SU-DHL-6 (cell line): Measurements from ENCODE around the gene CAPN13.

Experiments
- H2AFZ ChIP-seq: fragments of 200-600 bp; sonication (generic); 2 replicates; pipeline ENCODE4 v1.6.1; 2014; ENCODE audit warnings: low read depth, mild to moderate bottlenecking, moderate library complexity, mixed read lengths, antibody characterized with exemption, low read length; ENCODE audit not compliant: severe bottlenecking
- H3F3A ChIP-seq: fragments of 200-600 bp; shearing (Covaris generic); 2 replicates; pipeline ENCODE4 v1.6.0; 2016; ENCODE audit warnings: antibody characterized with exemption, mild to moderate bottlenecking; ENCODE audit not compliant: insufficient read depth
- H3K27ac ChIP-seq: fragments of 200-600 bp; sonication (generic); 2 replicates; pipeline ENCODE4 v1.5.1; 2016; ENCODE audit warnings: low read depth, mild to moderate bottlenecking, low read length, moderate library complexity, mixed read lengths
- H3K27me3 ChIP-seq: fragments of 200-600 bp; sonication (generic), shearing (Covaris generic); 2 replicates; pipeline ENCODE4 v1.6.0; 2014; ENCODE audit warnings: mild to moderate bottlenecking, low read length
- H3K36me3 ChIP-seq: fragments of 200-600 bp; sonication (generic); 2 replicates; pipeline ENCODE4 v1.6.1; 2014; ENCODE audit warnings: mild to moderate bottlenecking, low read length, mixed read lengths
- H3K4me2 ChIP-seq: fragments of 300-600, 200-600 bp; shearing (Covaris generic), sonication (generic); 2 replicates; pipeline ENCODE4 v1.6.0; 2014; ENCODE audit warnings: low read length, low read depth, mild to moderate bottlenecking; ENCODE audit not compliant: poor library complexity, severe bottlenecking
- H3K4me3 ChIP-seq: fragments of 200-600 bp; sonication (generic); 2 replicates; pipeline ENCODE4 v1.5.1; 2014; ENCODE audit warnings: antibody characterized with exemption, low read length, mild to moderate bottlenecking, mixed read lengths; ENCODE audit not compliant: insufficient read depth, poor library complexity, severe bottlenecking
- H3K79me2 ChIP-seq: fragments of 200-600 bp; sonication (generic); 2 replicates; pipeline ENCODE4 v1.6.1; 2014; ENCODE audit warnings: mild to moderate bottlenecking, low read length, moderate library complexity; ENCODE audit not compliant: insufficient read depth
- H3K9ac ChIP-seq: fragments of 200-600 bp; sonication (generic); 2 replicates; pipeline ENCODE4 v1.7.0; 2014; ENCODE audit warnings: mild to moderate bottlenecking, low read length
- H3K9me2 ChIP-seq: fragments of 200-600 bp; sonication (generic); replicated peaks from 2 replicates; pipeline ENCODE4 v1.6.1; 2014; ENCODE audit warnings: low read length; ENCODE audit not compliant: insufficient read depth
- H3K9me3 ChIP-seq: fragments of 200-600 bp; sonication (generic); 2 replicates; pipeline ENCODE4 v1.6.1; 2014; ENCODE audit warnings: low read length, mixed read lengths; ENCODE audit not compliant: insufficient read depth
- H4K20me1 ChIP-seq: fragments of 200-600 bp; sonication (generic); 2 replicates; pipeline ENCODE4 v1.6.1; 2014; ENCODE audit warnings: low read depth, mild to moderate bottlenecking, antibody characterized with exemption, low read length, moderate library complexity, mixed read lengths
- EZH2phosphoT487 ChIP-seq: fragments of 200-600 bp; sonication (generic), shearing (Covaris generic); conservative IDR thresholded peaks from 2 replicates; pipeline ENCODE4 v1.6.1; 2018; ENCODE audit warnings: mild to moderate bottlenecking, antibody characterized with exemption, low read length, moderate library complexity, mixed read lengths
- TF ChIP-seq, protein P1 (sequence below): fragments of 200-600 bp; sonication (generic); IDR thresholded peaks from one replicate; pipeline ENCODE4 v1.5.1; 2017; ENCODE audit warnings: antibody characterized with exemption, mild to moderate bottlenecking, low read length, moderate library complexity; ENCODE audit not compliant: insufficient read depth, poor library complexity, severe bottlenecking

The CAPN13 gene

DNA sequence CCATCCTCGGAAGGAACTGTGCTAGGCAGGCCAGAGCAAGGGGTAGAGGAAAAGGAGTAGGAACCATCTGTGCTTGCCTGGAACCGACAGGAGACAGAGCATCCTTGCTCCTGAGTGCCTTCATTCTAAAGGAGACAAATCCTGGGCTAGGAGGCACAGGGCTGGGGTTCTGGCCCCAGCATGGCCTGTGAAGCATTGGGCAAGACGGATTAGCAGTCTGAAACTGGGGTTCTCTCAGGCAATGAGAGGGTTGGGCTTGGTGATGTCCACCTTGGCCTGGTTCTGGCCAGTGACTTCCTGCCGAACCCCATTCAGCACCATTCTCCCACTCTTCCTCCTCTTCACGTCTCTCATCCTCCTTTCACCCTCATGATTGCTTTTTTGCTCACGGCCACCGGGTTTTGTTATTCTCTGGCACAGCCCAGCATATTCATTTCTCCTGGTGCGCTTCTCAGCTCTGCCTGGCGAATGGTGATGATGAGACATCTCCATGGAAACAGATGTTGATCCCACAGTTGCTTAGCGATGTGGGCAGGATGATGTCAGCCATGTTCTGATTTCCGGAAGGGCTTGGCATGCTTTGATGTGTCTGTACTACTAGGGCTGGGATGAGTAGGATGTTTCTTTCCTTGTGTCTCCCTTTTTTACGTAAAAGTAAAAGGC is 127.7 kb downstream of the CAPN13 start:
- H3K36me3 ChIP-seq: no peaks in the 10 kb centered on the region
- H3F3A ChIP-seq: no peaks in the 10 kb centered on the region
- H3K4me3 ChIP-seq: no peak overlapping the region
- H4K20me1 ChIP-seq: no peaks in the 10 kb centered on the region
- TF ChIP-seq, protein P1, sequence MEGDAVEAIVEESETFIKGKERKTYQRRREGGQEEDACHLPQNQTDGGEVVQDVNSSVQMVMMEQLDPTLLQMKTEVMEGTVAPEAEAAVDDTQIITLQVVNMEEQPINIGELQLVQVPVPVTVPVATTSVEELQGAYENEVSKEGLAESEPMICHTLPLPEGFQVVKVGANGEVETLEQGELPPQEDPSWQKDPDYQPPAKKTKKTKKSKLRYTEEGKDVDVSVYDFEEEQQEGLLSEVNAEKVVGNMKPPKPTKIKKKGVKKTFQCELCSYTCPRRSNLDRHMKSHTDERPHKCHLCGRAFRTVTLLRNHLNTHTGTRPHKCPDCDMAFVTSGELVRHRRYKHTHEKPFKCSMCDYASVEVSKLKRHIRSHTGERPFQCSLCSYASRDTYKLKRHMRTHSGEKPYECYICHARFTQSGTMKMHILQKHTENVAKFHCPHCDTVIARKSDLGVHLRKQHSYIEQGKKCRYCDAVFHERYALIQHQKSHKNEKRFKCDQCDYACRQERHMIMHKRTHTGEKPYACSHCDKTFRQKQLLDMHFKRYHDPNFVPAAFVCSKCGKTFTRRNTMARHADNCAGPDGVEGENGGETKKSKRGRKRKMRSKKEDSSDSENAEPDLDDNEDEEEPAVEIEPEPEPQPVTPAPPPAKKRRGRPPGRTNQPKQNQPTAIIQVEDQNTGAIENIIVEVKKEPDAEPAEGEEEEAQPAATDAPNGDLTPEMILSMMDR: no peak
- TF ChIP-seq EZH2phosphoT487: no peak
- H3K9ac ChIP-seq: no peak overlapping the region
- H2AFZ ChIP-seq: no peak overlapping the region
- no peaks in the 10 kb centered on the region for H3K9me2 ChIP-seq
- H3K27ac ChIP-seq: no peak overlapping the region
- no peaks in the 10 kb centered on the region for H3K27me3 ChIP-seq
- H3K79me2 ChIP-seq: no peaks in the 10 kb centered on the region
- H3K9me3 ChIP-seq: no peaks in the 10 kb centered on the region
- no peak overlapping the region for H3K4me2 ChIP-seq

DNA sequence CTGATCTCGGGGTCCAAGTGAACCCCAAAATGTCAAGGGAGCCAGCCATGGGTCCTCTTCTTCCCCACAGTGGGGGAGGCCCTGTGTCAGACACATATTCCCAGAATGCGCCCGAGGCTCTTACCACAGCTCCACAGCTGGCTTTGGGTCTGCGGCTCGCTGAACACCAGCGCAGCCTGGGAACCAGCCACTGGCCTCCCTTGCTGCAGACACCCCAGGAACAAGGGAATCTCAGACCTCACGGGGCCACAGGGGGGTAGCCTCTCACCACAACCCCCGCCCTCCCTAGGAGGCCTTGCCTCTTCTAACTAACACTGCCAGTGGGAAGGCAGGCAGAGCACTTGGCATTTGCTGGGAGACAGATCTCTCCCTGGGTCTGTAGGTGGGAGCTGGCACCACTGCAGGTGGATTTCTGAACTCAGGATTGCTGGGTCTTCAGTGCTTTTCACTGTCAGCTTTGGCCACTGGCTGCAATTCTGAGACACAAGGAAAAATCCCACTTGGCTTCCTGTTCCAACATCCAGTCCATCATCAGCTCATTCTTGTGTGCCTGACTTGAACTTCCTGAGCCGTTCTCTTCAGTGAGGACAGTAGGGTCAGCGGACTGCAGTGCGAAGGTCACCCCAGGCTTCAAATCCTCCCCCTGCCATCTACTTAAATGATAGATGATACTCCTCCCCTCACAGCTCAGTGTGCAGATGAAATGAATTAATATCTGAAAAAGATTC is 128.7 kb downstream of the CAPN13 start:
- TF ChIP-seq EZH2phosphoT487: no peak
- TF ChIP-seq, protein P1: no peak
- Histone ChIP-seq H4K20me1 (no peaks in the 10 kb centered on the region), H2AFZ (no peak overlapping the region), H3K27ac (no peak overlapping the region), H3K4me2 (no peak overlapping the region), H3K9me3 (no peaks in the 10 kb centered on the region), H3K36me3 (no peaks in the 10 kb centered on the region), H3K79me2 (no peaks in the 10 kb centered on the region), H3K4me3 (no peak overlapping the region), H3K27me3 (no peaks in the 10 kb centered on the region), H3K9ac (no peak overlapping the region), H3K9me2 (no peaks in the 10 kb centered on the region), H3F3A (no peaks in the 10 kb centered on the region)

DNA sequence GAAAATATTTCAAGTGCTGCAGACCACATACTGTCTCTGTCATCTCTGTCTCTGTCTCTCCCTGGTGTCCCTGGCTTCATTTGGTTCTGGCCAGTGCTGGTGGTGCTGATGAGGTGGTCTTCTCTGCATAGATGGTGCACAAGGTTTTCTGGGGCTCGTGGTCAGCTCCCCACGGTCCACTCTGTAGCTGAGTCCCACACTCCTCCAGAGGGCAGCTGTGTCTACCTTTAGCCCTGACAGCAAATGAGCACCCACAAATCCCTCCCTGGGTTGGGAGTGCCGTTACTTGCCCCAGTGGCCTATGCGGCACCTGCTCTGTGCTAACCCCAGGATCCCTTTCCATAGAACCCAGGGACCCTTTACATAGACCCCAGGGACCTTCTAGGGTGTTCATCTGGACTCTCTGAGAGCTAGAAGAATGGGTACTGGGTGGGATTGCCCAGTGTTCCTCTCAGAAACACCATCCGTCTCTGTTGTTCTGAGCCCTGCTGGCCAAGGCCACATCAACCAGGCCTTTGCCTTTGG is 129.3 kb downstream of the CAPN13 start:
- H4K20me1 ChIP-seq: no peaks in the 10 kb centered on the region
- H3K9ac ChIP-seq: no peak overlapping the region
- no peak overlapping the region for H3K4me3 ChIP-seq
- no peaks in the 10 kb centered on the region for H3K36me3 ChIP-seq
- H3K4me2 ChIP-seq: no peak overlapping the region
- no peak overlapping the region for H2AFZ ChIP-seq
- H3K27ac ChIP-seq: no peak overlapping the region
- no peaks in the 10 kb centered on the region for H3K27me3 ChIP-seq
- H3F3A ChIP-seq: no peaks in the 10 kb centered on the region
- no peaks in the 10 kb centered on the region for H3K9me3 ChIP-seq
- H3K9me2 ChIP-seq: no peaks in the 10 kb centered on the region
- TF ChIP-seq, protein P1: no peak
- no peak for TF ChIP-seq EZH2phosphoT487
- no peaks in the 10 kb centered on the region for H3K79me2 ChIP-seq
